WTC11 (cell line): ENCODE measurements around the gene FEN1.

Experiments
- E2F1 ChIP-seq: sonication (generic); formaldehyde crosslinking; IDR thresholded peaks from 2 replicates; pipeline ENCODE4 v1.8.0; 2022; ENCODE audit warnings: mild to moderate bottlenecking, missing genetic modification reagents
- MAX ChIP-seq: sonication (generic); formaldehyde crosslinking; IDR thresholded peaks from 2 replicates; pipeline ENCODE4 v1.8.0; 2022; ENCODE audit warnings: mild to moderate bottlenecking, missing genetic modification reagents
- SMAD3 ChIP-seq: sonication (generic); formaldehyde crosslinking; IDR thresholded peaks from 2 replicates; pipeline ENCODE4 v1.8.0; 2022; ENCODE audit warnings: missing genetic modification reagents, mild to moderate bottlenecking, borderline replicate concordance

- TF ChIP-seq MAX (peak; percentile 55), SMAD3 (CRISPR knock-in tag) (no peak), E2F1 (CRISPR knock-in tag) (no peak)
Observed at GRCh38 chr11:61826930-61827570, 34.3 kb downstream of the FEN1 start.
